GM19463 (cell line): ENCODE results near the gene FLOT1.
A peak's percentile ranks its signal among the peaks of the same experiment; 100 is the strongest.

Experiments used
- ATAC-seq: cut with Tn5 transposase; IDR thresholded peaks from one replicate; pipeline ENCODE4 v1.9.1; 2021; ENCODE audit warnings: mild to moderate bottlenecking, moderate library complexity; ENCODE audit not compliant: unreplicated experiment

FLOT1 gene, protein sequence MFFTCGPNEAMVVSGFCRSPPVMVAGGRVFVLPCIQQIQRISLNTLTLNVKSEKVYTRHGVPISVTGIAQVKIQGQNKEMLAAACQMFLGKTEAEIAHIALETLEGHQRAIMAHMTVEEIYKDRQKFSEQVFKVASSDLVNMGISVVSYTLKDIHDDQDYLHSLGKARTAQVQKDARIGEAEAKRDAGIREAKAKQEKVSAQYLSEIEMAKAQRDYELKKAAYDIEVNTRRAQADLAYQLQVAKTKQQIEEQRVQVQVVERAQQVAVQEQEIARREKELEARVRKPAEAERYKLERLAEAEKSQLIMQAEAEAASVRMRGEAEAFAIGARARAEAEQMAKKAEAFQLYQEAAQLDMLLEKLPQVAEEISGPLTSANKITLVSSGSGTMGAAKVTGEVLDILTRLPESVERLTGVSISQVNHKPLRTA

DNA sequence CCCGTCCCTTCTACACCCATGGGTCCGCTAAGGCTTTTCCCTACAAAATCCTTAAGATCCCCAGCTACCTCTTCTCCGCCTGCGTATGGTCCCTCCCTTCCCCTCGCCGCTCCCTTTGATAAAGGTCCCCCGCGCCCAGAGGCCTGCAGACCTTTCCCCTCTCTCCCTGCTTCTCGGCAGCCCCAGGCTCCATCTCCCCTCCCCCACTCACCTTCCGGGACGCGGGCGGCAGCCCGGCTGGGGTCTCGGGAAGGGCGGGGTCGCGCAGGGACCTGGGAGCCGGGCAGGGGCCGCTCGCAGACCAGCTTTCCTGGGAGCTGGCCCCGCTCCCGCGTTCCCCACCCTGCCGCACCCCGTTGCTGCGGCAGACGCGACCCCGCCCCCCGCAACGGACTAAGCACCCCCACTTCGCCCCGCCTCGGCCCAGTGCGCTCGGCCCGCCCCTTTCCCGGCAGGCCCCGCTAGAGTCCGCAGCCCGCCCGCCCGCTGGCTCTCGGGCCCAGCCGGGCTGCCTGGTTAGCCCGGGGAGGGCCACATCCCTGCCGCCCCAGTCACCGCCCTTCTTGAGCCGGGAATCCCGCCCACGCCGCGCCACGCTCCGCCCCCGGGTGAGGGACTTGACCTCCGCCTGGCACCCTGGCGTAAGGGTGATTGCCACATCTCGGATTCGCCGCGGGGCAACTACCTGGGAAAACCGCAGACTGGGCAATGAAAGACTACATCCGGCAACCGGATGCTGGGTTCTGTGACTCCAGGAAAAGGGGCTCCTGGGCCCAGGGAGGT, at the start of gene FLOT1:
FLOT1 (minus strand) TSS at position 372 of the 783 bp plus-strand sequence. CDS start 498 bp downstream, outside the sequence.
- peak; percentile 71 for ATAC-seq

DNA sequence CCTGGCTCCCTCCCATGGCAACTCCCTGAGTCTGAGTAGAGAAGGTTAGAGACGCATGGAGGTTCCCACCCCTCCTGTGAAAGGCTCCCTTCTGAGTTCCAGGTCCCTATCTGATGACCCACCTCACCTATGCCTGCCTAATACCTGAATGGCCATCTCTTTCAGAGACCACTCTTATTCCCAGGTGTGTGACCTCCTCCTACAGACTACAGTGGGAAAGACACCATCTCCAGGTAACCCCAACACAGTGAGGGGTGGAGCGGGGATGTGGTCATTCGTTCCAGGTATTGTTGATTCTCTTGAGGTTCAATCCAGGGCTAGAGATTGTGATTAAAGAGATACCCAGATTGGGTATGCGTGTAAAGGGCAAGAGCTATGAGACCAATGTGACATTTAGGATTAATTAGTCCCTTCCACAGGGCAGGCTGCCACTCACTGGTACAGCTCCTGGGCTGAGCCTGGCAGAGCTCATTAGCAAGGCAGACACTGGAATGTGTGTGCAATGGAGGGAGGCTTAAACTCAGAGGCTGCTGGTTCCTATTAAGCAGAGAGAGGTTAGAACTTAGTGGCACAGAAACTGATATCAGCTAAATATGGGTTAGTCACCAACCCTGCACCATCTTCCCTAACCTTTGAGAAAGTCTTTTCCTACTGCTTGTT, 48.4 kb upstream of the FLOT1 start:
- ATAC-seq, result no peak

DNA sequence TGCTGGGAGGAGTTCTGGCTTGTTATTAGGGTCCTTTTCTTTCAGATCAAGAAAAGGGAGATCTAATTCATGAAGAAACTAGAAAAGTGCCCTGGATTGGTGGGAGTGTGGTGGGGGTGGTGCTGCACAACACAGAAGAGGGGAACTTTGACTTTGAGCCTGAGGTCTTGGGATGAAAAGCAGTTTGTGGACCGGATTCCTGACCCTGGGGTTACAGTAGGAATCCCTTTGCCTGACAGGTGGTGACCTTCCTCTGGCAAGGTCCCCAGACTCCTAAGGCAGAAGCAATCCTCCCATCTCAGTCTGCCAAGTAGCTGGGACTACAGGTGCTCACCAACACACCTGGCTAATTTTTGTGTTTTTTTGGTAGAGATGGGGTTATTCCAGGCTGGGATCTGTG, 47.1 kb upstream of the FLOT1 start:
- no peak for ATAC-seq

DNA sequence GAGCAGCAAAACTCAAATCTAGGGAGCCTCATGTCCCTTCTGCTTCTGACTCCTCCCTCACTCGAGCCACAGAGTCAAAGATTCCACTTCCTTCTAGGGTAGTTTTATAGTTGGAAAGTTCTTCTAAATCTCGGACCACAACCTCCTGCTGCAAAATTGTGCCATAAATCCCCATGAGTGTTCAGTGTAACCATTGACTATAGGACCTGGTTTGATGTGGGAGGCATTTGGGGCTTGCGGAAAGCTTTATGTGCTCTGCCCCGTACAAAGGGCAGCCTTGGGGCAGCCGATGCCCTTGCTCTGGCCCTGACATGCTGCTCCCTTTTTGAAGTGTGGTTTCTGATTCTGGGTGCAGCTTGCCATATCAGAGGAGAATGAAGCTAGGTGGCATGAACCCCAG, 45.5 kb upstream of the FLOT1 start:
- no peak for ATAC-seq

DNA sequence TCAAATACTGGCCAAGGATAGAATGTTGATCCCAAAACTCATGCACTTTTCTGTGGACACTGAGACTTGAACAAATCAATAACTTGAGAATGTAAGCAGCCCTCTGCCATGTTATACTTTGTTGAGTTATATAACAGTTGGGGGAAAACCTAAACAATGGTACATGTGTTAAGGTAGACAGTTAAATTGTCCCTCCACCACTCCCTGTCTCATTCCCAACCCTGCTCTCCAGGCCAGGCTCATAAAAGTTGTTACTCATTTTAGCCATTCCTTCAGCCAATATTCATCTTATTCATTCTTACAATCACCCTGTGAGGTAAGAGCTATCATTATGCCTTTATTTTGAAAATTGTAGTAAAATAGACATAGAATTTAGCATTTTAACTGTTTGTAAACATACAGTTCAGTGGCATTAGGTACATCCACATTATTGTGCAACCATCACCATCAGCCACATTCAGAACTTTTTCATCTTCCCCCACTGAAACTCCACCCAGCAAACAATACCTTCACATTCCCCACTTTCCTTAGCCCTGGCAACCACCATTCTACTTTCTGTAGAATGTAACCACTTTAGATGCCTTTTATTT, 40.0 kb upstream of the FLOT1 start:
- no peak for ATAC-seq

DNA sequence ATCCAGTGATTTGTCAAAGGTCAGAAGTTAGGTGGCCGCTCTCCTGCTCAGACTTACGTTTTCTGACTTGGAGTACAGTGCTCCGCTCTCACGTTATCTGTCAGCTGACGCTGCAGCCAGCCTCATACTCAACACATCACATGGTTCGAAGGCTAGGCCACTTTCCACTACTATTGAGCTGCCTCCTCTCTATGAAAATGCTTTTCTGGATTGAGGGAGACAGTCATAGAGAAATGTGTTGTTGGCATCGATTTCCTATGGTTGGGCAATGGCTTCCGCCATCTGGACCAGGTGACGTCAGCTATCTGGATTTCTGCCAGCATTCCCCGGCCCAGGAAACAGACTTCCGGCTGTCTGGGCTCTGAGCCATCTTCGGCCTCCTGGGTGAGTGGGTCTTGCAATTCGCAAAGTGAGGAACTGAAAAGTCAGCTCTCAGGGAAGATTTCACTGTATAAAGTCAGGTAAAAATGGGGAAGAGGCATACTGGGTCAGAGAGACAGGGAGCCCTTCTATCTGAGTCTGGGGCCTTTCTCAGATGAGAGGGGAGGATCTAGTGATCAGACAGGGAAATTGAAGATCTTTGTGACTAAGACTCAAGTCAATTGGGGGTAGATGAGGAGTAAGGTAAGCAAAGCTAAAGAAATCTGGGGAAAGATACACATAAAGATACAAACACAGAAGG, 39.4 kb upstream of the FLOT1 start:
- ATAC-seq, result peak; percentile 51

DNA sequence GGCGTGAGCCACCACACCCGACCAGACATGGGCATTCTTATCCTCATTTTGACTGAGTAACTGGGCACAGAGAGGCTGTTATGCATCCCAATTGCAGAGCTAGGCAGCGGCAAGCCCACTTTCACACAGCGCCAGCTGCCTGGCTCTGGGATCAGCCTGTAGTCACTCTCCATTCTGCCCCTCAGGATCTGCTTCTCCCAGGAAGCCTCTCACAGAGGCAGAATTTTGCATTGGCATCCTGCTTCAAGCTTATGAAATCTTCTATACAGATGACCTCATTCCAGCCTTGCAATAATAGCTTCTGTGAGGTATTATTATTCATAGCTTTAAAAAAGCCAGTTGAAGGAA, 38.9 kb upstream of the FLOT1 start:
- no peak for ATAC-seq

DNA sequence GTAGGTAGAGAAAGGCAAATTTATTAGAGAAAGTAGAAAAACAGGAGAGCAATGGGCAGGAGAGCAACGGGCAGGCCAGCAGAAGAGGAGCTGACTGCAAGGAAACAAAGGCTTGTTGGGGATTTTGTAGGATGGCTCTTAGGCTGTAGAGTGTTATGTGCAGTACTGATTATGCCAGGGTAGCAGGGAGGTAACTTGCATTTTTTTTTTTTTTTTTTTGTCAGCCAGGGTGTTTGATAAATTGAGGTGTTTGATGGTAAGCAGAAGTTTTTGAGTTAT, 38.1 kb upstream of the FLOT1 start:
- ATAC-seq, result no peak

DNA sequence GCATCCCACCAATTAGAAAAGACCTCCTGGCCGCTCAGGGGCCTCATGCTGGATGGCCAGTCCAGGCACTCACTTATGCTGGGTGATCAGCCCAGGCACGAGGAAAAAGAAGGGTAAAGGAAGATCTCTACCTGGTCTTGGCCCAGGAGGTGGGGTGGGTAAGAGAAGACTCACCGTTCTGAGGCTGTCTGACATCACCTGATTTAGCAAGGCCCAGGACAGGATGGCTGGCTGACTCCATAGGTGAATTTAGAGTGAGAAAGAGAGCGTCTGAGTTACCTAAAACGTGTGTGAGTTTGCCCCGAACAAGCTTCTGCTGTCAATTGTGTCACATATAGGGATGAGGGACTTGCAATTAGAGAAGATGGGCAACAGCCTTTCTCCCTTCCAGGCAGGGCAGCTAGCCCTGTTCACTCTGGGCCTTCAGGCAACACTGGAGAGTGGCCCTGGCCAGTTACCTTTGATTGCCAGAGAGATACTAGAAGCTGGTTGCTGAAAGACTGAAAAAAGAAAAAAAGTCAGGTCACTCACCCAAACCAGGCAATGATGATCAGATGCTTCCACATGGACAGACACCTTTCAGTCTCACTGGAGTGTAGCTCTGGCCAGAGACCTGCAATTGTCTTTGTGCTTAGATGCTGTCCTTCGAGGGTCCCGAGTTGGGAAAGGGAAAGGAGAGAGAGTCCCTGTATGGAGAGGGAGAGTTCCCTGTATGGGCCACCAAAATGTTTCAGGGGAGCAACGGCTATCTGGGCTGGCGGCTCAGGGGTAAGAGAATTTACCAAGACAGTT, 37.6 kb upstream of the FLOT1 start:
- no peak for ATAC-seq

DNA sequence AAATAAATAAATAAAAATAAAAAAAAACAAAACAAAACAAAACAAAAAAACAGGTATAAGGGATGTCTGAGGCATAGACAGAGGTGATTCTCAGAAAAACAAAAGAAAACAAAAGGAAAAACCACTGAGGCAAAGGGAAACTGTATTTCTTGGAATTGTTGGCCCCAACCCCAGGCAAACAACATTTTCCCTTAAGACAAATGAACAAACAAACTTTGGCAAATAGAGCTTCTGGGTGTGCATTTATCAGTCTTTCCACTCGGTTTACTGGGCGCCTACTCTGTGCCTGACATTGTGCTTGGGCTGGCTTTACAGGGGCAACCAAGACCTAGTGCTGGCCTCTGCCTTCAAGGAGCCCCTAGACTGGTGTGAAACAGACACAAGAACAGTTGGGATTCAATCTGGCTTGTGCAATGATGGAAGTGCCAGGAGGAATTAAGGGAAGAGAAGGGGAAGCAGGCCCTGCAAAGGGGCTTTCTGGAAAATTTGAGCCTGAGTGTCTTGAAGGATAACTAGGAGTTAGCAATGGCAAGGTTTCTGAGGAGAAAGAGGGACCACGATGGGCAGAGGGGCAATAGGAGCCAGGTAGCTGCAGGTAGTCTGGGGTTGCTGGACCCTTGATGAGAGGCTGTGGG, 35.6 kb upstream of the FLOT1 start:
- ATAC-seq, result no peak

DNA sequence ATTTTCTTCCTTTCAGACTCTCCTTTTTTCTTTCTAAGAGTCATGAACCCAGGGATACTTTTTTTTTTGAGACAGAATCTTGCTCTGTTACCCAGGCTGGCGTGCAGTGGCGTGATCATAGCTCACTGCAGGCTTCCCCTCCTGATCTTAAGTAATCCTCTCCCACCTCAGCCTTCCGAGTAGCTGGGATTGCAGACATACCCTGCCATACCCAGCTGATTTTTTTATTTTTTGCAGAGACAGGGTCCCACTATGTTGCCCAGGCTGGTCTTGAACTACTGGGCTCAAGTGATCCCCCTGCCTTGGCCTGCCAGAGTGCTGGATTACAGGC, 34.6 kb upstream of the FLOT1 start:
- ATAC-seq, result no peak

DNA sequence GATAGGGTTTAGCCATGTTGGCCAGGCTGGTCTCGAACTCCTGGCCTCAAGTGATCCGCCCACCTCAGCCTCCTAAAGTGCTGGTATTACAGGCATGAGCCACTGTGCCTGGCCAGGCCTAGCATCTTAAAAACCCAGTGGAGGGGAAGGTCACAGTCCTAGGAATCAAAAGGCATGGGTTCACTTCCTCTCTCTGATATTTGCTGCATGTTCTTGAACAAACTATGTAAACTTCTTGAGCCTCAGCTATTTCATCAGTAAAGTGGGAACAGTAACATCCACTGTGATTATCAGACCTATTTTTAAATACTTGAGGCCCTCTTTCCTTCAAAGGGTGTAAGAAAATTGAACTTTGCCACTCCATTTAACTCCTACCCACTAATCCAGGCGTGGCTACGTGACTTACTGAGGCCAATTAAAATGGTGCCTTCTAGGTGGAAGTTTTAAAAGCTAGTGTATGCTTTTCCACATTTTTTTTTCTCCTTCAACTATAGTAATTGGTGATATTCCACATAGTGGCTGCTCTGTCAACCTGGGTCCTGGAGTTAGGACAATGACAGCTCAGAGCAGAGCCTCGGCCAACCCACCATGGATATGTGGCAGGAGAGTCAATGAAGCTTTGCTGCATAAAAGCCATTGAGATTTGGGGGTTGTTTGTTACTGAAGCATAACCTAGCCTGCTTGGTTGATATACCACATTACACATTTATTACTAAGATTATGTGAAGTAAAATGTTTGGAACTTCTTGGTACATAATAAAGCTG, 34.1 kb upstream of the FLOT1 start:
- no peak for ATAC-seq

DNA sequence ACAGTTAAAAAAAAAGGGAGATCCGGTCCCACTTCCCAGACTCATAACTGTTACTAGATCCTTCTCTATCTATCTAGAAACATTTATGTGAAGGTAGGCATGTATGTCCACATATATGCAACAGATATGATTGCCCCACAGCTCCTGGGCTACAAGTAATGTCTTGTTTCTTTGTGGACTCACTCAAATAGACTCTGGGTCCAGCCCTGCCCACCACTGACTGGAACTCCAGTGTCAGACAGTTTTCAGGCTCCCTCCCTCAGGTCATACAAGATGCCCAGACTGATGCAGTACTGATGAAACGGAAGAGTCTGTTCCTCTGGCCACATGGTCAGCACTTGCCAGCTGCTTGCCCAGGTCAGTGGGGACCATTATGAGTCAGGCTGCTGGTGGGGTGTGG, 32.6 kb upstream of the FLOT1 start:
- ATAC-seq, result no peak

DNA sequence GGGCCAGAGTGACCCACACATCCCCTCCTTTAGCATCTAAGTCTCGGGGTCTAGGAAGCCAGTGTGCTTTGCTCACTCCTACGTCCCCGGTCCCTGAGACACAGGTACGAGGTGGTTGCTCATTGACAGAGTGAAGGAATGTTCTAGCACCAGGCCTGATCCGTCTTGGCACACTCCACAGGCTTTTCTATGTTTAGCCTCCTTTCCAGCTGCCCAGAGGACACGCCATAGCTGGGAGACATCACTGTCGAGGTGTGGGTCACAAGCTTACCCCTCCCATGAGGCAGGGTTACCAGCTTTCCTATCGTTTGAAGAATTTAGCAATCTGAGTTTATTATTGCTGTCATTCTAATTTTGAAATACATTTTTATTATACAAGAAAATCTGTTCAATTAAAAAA, 32.2 kb upstream of the FLOT1 start:
- no peak for ATAC-seq

DNA sequence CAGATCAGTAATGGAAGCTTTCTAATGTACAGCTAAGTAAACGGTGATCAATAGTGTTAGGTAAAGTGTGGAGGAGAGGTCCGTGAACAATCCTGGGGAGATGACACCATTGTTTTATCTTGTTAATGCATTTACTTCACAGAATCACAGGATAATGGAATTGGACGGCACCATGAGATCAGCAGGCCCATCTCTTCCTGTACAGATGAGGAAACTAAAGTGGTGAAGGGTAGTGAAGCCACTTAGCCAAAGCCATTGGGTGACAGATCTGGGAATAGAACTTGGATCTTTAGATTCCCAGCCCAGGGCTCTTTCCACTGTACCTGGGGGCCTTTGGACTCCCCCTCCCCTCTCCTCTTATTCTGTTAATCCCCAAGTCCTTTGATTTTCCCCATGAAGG, 28.1 kb upstream of the FLOT1 start:
- ATAC-seq, result no peak

DNA sequence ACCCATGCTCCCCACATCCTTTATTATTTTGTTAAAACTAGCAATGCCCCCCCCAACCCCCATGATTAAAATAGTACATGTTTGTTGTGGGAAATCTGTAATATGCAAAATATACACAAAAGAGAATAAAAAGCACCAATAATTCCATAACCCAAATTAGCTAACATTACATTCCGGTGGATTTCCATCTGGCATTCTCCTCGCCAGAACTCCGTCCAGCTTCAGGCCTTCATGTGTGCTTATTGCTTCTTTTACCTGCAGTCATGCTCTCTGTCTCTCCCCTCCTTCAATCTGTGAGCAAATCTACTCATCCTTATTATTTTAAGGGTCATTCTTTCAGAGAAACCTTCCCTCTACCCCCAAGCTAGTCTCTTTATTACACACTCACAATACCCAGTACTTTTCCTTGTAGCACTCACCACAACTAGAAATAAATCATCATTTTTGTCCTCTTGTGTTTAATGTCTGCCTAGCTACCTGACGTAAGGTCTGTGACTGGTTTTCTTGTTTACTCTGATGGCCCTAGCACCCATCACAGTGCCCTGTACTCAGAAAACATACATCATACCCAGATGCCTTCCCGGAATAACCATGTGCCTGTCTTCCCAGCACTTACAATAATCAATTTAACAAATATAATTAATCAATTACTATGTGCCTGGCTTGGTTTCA, 27.5 kb upstream of the FLOT1 start:
- no peak for ATAC-seq

DNA sequence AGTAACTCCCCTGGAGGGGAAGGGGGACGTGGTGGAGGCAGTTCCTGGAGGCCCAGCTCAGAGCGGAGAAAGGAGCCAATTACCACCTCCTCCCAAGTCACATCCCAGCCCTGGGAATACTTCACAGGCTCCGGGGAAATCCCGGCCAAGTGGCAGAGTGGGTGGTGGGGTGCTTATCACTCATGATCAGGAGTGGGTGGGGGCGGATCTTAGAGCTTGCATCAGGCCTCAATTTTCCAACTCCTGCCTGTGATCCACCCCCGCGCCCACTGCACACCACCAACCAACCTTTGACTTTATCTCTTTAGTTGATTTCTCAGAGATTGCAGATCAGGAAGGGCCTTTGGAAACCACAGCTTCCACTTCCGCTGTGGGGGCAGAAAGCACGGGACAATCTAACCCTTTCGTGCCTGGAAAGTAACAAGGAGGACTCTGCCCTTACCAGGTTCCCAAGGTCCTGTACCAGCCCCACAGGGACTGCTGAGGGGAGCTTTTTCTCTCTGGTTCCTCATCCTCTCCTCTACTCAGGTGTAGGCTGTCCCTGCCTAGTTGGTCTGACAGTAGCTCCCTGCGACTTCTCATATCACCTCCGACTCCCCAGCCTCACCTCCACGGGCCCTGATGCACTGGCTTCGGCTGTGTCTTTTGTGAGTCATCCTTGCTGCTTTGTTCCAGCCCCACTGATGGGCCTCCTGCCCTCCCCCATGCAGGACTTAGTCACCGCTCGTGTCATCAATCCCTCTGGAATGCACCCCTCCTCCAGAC, 26.8 kb upstream of the FLOT1 start:
- ATAC-seq, result no peak

DNA sequence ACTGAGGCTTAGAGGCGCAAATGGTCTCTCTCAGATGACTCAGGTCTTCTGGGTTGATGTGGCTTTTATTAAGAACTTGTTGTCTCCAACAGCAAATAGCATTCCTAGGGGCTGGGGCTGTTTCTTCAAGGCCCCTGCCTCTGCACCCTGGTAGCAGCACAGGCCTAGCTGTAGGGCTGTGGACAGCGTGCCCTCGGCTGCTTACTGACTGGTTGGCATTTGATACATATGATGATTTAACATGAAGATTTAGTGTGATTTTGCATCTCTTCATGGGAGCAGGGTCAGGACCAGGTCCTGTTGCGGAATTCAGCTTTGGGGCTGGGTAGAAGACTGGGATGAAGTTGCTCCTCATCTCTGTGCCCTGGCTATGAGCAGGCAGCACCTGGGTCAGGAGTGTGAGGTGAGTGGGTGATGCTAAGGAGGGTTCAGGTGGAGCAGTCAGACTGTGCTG, 26.2 kb upstream of the FLOT1 start:
- no peak for ATAC-seq
